ENCODE measurements around the gene MIGA2. TPM values are rescaled to one million over a fixed set of nuclear protein-coding genes. Genes with fewer than 3 reads are reported as not detected.

MIGA2 gene, protein sequence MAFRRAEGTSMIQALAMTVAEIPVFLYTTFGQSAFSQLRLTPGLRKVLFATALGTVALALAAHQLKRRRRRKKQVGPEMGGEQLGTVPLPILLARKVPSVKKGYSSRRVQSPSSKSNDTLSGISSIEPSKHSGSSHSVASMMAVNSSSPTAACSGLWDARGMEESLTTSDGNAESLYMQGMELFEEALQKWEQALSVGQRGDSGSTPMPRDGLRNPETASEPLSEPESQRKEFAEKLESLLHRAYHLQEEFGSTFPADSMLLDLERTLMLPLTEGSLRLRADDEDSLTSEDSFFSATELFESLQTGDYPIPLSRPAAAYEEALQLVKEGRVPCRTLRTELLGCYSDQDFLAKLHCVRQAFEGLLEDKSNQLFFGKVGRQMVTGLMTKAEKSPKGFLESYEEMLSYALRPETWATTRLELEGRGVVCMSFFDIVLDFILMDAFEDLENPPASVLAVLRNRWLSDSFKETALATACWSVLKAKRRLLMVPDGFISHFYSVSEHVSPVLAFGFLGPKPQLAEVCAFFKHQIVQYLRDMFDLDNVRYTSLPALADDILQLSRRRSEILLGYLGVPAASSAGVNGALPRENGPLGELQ
- 10 to 100 TPM; 37.7 to 66.1 (median 47.4) TPM for total RNA-seq

DNA sequence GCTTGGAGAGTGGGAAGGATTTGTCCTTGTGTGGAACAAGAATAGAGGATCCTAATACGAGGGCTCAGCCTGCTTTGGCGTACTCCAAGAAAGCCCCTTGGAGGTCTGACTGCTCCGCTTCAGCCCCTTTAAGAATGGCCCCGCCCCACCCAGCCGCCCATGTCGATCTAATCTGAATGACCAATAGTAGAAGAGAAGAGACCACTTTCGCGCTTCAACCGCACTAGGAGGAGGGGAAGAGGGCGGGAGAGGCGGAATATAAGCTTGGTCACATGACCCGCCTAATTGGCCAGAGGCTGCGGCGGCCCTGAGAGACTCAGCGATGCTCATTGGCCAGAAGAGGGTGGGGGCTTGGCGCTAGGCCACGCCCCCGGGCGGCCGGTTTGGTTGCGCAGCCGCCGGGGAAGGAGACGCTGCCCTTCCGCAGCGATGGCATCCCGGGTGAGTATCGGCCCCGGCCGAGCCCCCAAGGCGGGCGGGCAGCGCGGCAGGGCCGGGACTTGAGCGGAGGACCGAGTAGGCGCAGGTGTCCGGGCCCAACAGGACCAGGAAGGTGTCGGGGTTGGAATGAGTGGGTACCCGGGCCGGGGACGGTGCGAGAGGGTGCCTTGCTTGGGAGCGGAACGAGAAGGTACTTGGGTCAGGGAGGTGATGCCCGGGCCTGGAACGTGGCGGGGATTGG, at the start of gene MIGA2:
Gene MIGA2 (plus strand): TSS at position 386 of the 682 bp plus-strand sequence. CDS start 3,969 bp downstream, outside the sequence.
- intact Hi-C loops (cut with DNase I; ENCODE audit: low total_unique reads) = no loop called here
- H3K4me3 ChIP-seq (ENCODE audit: low read depth, poor library complexity, severe bottlenecking) = peak within 1 kb of the TSS; percentile 81
- TF ChIP-seq, protein P1, sequence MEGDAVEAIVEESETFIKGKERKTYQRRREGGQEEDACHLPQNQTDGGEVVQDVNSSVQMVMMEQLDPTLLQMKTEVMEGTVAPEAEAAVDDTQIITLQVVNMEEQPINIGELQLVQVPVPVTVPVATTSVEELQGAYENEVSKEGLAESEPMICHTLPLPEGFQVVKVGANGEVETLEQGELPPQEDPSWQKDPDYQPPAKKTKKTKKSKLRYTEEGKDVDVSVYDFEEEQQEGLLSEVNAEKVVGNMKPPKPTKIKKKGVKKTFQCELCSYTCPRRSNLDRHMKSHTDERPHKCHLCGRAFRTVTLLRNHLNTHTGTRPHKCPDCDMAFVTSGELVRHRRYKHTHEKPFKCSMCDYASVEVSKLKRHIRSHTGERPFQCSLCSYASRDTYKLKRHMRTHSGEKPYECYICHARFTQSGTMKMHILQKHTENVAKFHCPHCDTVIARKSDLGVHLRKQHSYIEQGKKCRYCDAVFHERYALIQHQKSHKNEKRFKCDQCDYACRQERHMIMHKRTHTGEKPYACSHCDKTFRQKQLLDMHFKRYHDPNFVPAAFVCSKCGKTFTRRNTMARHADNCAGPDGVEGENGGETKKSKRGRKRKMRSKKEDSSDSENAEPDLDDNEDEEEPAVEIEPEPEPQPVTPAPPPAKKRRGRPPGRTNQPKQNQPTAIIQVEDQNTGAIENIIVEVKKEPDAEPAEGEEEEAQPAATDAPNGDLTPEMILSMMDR (IDR thresholded peaks at IDR 0.05) = no peak
- no peak for TF ChIP-seq POLR2A (IDR thresholded peaks at IDR 0.05)
- WGBS, 2 donors = 1% methylated on average over 38 to 42 of the region's 49 CpGs
- peak; percentile 99 for DNase-seq (ENCODE audit: low spot score in 2 of 2)

DNA sequence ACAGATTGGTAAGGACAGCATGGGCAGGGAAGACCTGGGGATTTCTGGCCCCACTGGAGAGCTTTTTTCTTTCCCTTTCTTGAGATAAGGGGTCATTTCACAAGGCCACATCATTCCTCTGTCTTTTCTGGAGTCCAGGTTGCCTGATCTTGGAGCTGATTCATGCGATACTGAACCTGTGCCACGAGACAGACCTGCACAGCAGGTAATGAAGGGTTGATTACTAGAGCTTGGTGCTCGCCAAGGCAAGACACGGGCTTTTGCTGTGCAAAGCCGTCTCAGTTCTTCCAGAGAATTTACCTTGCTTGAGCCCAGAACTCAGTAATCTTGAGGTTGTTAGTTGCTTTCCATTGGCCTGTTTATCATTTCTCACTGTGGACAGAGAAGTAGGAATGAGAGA, 49.8 kb upstream of the MIGA2 start:
- no peak overlapping the region for H3K4me3 ChIP-seq (ENCODE audit: low read depth, poor library complexity, severe bottlenecking)
- DNase-seq (ENCODE audit: low spot score in 2 of 2) = no peak
- intact Hi-C loops (cut with DNase I; ENCODE audit: low total_unique reads) = no loop called here
- TF ChIP-seq POLR2A (IDR thresholded peaks at IDR 0.05) = no peak
- TF ChIP-seq, protein P1 (IDR thresholded peaks at IDR 0.05) = no peak
- WGBS, 2 donors = 60 to 69% methylated on average over 5 of the region's 5 CpGs

DNA sequence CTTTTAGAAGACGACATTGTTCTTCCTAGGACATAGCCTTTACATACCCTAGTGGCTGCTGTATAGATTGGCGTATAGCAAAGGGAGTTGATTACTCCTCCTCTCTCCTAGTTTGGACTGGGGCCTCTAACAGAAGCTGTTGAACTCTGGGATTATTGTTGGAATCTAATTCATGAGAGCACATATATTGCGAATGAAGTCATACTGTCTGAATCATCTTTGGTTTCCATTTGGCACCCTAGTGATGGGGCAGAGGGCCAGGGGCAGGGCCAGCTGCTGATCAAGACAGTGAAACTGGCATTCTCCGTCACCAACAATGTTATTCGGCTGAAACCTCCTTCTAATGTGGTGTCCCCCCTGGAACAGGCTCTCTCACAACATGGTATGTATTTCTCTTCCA, 48.6 kb upstream of the MIGA2 start:
- 25 to 33% methylated on average over 5 of the region's 5 CpGs for WGBS, 2 donors
- no peak for TF ChIP-seq POLR2A (IDR thresholded peaks at IDR 0.05)
- TF ChIP-seq, protein P1 (IDR thresholded peaks at IDR 0.05) = no peak
- peak; percentile 48 to 88 for DNase-seq (ENCODE audit: low spot score in 2 of 2)
- intact Hi-C loops (cut with DNase I; ENCODE audit: low total_unique reads) = no loop called here
- H3K4me3 ChIP-seq (ENCODE audit: low read depth, poor library complexity, severe bottlenecking) = no peak overlapping the region

DNA sequence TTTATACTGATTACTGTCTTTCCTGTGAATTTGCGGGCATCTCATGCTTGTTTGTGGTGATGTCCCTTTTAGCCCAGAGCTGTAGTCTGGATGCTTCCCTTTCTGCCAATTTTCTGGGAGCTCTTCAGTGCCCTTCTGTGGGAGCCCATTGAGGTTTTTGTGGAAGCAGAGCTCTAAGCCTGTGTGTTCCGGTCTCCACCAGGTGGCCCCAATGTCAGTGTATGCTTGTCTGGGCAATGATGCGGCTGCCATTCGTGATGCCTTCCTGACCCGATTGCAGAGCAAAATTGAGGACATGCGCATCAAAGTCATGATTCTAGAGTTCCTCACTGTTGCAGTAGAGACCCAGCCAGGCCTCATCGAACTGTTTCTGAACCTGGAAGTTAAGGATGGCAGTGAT, 43.4 kb upstream of the MIGA2 start:
- H3K4me3 ChIP-seq (ENCODE audit: low read depth, poor library complexity, severe bottlenecking) = no peak overlapping the region
- 56 to 64% methylated on average over 7 of the region's 7 CpGs for WGBS, 2 donors
- intact Hi-C loops (cut with DNase I; ENCODE audit: low total_unique reads) = no loop called here
- no peak for TF ChIP-seq POLR2A (IDR thresholded peaks at IDR 0.05)
- TF ChIP-seq, protein P1 (IDR thresholded peaks at IDR 0.05) = no peak
- DNase-seq (ENCODE audit: low spot score in 2 of 2) = no peak

DNA sequence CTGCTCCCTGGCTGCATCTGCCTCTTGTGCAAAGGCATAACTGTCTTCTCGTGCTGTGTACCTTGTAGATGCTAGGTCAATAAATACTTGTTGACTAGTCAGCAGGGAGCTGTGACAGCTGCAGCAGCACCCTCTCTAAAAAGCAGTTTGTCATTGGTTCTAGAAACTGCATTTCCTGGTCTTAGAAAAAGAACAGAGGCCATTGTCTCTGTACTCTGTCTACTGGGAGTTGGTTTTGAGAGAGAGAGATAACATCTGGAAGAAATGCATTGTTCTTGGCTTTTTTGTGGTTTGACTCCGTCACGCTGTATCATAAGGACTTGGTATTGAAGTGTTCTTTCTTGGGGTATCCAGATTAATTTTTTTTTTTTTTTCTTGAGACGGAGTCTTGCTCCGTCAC, 40.6 kb upstream of the MIGA2 start:
- 92 to 95% methylated on average over 5 of the region's 5 CpGs for WGBS, 2 donors
- DNase-seq (ENCODE audit: low spot score in 2 of 2) = no peak
- TF ChIP-seq, protein P1 (IDR thresholded peaks at IDR 0.05) = no peak
- TF ChIP-seq POLR2A (IDR thresholded peaks at IDR 0.05) = no peak
- H3K4me3 ChIP-seq (ENCODE audit: low read depth, poor library complexity, severe bottlenecking) = no peak overlapping the region
- intact Hi-C loops (cut with DNase I; ENCODE audit: low total_unique reads) = no loop called here
